Fibroblast of peridontal ligament (primary cell): ENCODE measurements around the gene HECTD2.

Experiments
- DNase-seq: peaks from one replicate; pipeline ENCODE4 v3.0.0-alpha.2; 2010; ENCODE audit errors: extremely low read depth

The HECTD2 gene

GRCh38 chr10:91537614-91538383 lies 127.7 kb downstream of the HECTD2 start:
- no peak for DNase-seq

- DNase-seq = no peak
These were observed 129.8 kb downstream of the HECTD2 start for GRCh38 chr10:91539930-91540329.

GRCh38 chr10:91540733-91541132 lies 130.6 kb downstream of the HECTD2 start:
- no peak for DNase-seq

- DNase-seq = peak; percentile 38
These were observed 131.3 kb downstream of the HECTD2 start for GRCh38 chr10:91541481-91541880.

GRCh38 chr10:91545384-91545783 lies 135.2 kb downstream of the HECTD2 start:
- no peak for DNase-seq

- DNase-seq = no peak
These were observed 135.7 kb downstream of the HECTD2 start for GRCh38 chr10:91545838-91546237.

- DNase-seq = no peak
These were observed 139.1 kb downstream of the HECTD2 start for GRCh38 chr10:91549262-91549661.

- DNase-seq = no peak
These were observed 139.9 kb downstream of the HECTD2 start for GRCh38 chr10:91550021-91550420.

- DNase-seq = peak; percentile 71
These were observed 141.7 kb downstream of the HECTD2 start for GRCh38 chr10:91551856-91552255.

- no peak for DNase-seq
These were observed 142.3 kb downstream of the HECTD2 start for GRCh38 chr10:91552274-91553095.

GRCh38 chr10:91555455-91555854 lies 145.3 kb downstream of the HECTD2 start:
- no peak for DNase-seq

GRCh38 chr10:91556691-91557566 lies 146.8 kb downstream of the HECTD2 start:
- peak; percentile 12 for DNase-seq

- peak; percentile 57 for DNase-seq
These were observed 147.5 kb downstream of the HECTD2 start for GRCh38 chr10:91557651-91558111.

GRCh38 chr10:91558473-91558872 lies 148.3 kb downstream of the HECTD2 start:
- DNase-seq = no peak

GRCh38 chr10:91559169-91559568 lies 149.0 kb downstream of the HECTD2 start:
- DNase-seq = no peak

GRCh38 chr10:91559750-91560149 lies 149.6 kb downstream of the HECTD2 start:
- DNase-seq = no peak

- peak; percentile 92 for DNase-seq
These were observed 150.7 kb downstream of the HECTD2 start for GRCh38 chr10:91560827-91561226.

- DNase-seq = no peak
These were observed 152.9 kb downstream of the HECTD2 start for GRCh38 chr10:91562839-91563581.

- no peak for DNase-seq
These were observed 153.9 kb downstream of the HECTD2 start for GRCh38 chr10:91564026-91564425.
